ENCODE measurements around the gene CHMP6. TPM values are rescaled to one million over a fixed set of nuclear protein-coding genes. Genes with fewer than 3 reads are reported as not detected.
A peak's percentile ranks its signal among the peaks of the same experiment; 100 is the strongest.

The CHMP6 gene
- total and polyA plus RNA-seq, 9 of the 15 experiments (the other 6 are each of a cell fraction or from before 2014, with no cell fraction given), result 0.25 to 30.4 (median 13.4) TPM

- TF ChIP-seq POLR3A (IDR thresholded peaks at IDR 0.05; ENCODE audit: borderline replicate concordance, extremely low read depth, insufficient read depth, insufficient read length) (no peak), COPS2 (conservative IDR thresholded peaks at IDR 0.05) (no peak), FOXP1 (CRISPR knock-in tag; IDR thresholded peaks at IDR 0.05) (no peak)
Measured at GRCh38 chr17:81026266-81027036, 34.8 kb downstream of the CHMP6 start (continued).

GRCh38 chr17:81027038-81027437 lies 35.4 kb downstream of the CHMP6 start:
- no peak overlapping the region for H3K9ac ChIP-seq (ENCODE audit: insufficient read depth in 1 of 2, low read depth in 2 of 2, low read length in 2 of 2)
- ChIA-PET POLR2A (no interaction called here), CTCF (ENCODE audit: low intra/inter-chr PET ratio) (no interaction called here)
- no peaks in the 10 kb centered on the region for H3K79me2 ChIP-seq (ENCODE audit: control insufficient read depth, insufficient read depth, low read length)
- DNase-seq (ENCODE audit: extremely low read depth in 1 of 4, low spot score in 3 of 4), result no peak
- H3K4me3 ChIP-seq, result no peak overlapping the region
- TF ChIP-seq POLR2G (IDR thresholded peaks at IDR 0.05; ENCODE audit: low read depth, low read length) (0 out of 2 replicates have a peak, but pooled peaks have one; percentile 17), ZBTB33 (CRISPR knock-in tag; IDR thresholded peaks at IDR 0.05) (peak; percentile 45; the same call in 1 of the 2 replicates), STAT5B (CRISPR knock-in tag; IDR thresholded peaks at IDR 0.05) (no peak), HDAC6 (IDR thresholded peaks at IDR 0.05; ENCODE audit: low read depth, low read length) (no peak)
- H2AFZ ChIP-seq (ENCODE audit: low read depth, low read length), result no peak overlapping the region
- H3K4me2 ChIP-seq (ENCODE audit: insufficient read depth, low read length), result no peak overlapping the region
- no peaks in the 10 kb centered on the region for H3K36me3 ChIP-seq (ENCODE audit: control insufficient read depth, insufficient read depth, low read length)
- H3K9me3 ChIP-seq (replicated peaks; ENCODE audit: control insufficient read depth, insufficient read depth, low read depth, low read length), result no peaks in the 10 kb centered on the region
- no peaks in the 10 kb centered on the region for H3K9me1 ChIP-seq (ENCODE audit: control insufficient read depth, insufficient read depth, low read length)
- in situ Hi-C loops (cut with MboI), result no loop called here
- BruUV-seq (replicated peaks), result no TSS peak
- intact Hi-C loops (cut with micrococcal nuclease), result no loop called here
- ATAC-seq, result no peak
- 80% methylated on average over 15 of the region's 15 CpGs for WGBS (ENCODE audit: insufficient coverage, low coverage, missing lambda C conversion rate)
- H3K27ac ChIP-seq (ENCODE audit: extremely low read depth, low read depth, low read length), result no peak overlapping the region
- H3K4me1 ChIP-seq (replicated peaks in 1 of 2; ENCODE audit: control insufficient read depth in 2 of 2, insufficient read depth in 2 of 2, low read length in 2 of 2), result peaks cover 12 to 60% of the 10 kb centered on the region in 2 experiments
- FAIRE-seq, result no peak
- 0 out of 5 replicates have a peak, but pooled peaks cover 0 to 4% of the 10 kb centered on the region in 2 experiments for H3K27me3 ChIP-seq (ENCODE audit: control insufficient read depth in 2 of 2, insufficient read depth in 2 of 2, low read length in 2 of 2)
- no peaks in the 10 kb centered on the region for H4K20me1 ChIP-seq (replicated peaks; ENCODE audit: control insufficient read depth, insufficient read depth, low read length)
